Measurements from ENCODE around the gene AP3D1. TPM values are rescaled to one million over a fixed set of nuclear protein-coding genes. Genes with fewer than 3 reads are reported as not detected.
A peak's percentile ranks its signal among the peaks of the same experiment; 100 is the strongest.

The AP3D1 gene
- total RNA-seq, 1 donor from 2014 or later: 109 TPM

- Mint-ChIP-seq H3K4me1 (peaks cover 3% of the 10 kb centered on the region), H3K36me3 (ENCODE audit: low read depth) (peaks cover 70% of the 10 kb centered on the region), H3K27me3 (no peaks in the 10 kb centered on the region), H3K4me3 (no peak overlapping the region), H3K27ac (no peak overlapping the region), H3K9me3 (no peaks in the 10 kb centered on the region)
- intact Hi-C loops (cut with micrococcal nuclease): no loop called here
- no peak for TF ChIP-seq CTCF (IDR thresholded peaks at IDR 0.05)
- ATAC-seq (ENCODE audit: low read depth) (no peak), DNase-seq (no peak)
- ChIA-PET CTCF (no interaction called here), POLR2A (no interaction called here)
These were observed 36.5 kb downstream of the AP3D1 start for GRCh38 chr19:2114821-2115220.

- CTCF ChIA-PET: no interaction called here
- Mint-ChIP-seq H3K36me3 (ENCODE audit: low read depth) (peaks cover 73% of the 10 kb centered on the region), H3K4me1 (peaks cover 3% of the 10 kb centered on the region), H3K27me3 (no peaks in the 10 kb centered on the region), H3K4me3 (no peak overlapping the region), H3K27ac (no peak overlapping the region), H3K9me3 (no peaks in the 10 kb centered on the region)
- intact Hi-C loops (cut with micrococcal nuclease): no loop called here
- ATAC-seq (ENCODE audit: low read depth): no peak
- TF ChIP-seq CTCF (IDR thresholded peaks at IDR 0.05): no peak
- POLR2A ChIA-PET: no interaction called here
- DNase-seq: no peak
These were observed 37.1 kb downstream of the AP3D1 start for GRCh38 chr19:2114218-2114617.

GRCh38 chr19:2113439-2114211 is 37.7 kb downstream of the AP3D1 start:
- TF ChIP-seq CTCF (IDR thresholded peaks at IDR 0.05): no peak
- H3K27me3 Mint-ChIP-seq: no peaks in the 10 kb centered on the region
- no peak overlapping the region for H3K27ac Mint-ChIP-seq
- CTCF ChIA-PET: no interaction called here
- H3K4me3 Mint-ChIP-seq: no peak overlapping the region
- peaks cover 71% of the 10 kb centered on the region for H3K36me3 Mint-ChIP-seq (ENCODE audit: low read depth)
- H3K4me1 Mint-ChIP-seq: peaks cover 3% of the 10 kb centered on the region
- DNase-seq (no peak), ATAC-seq (ENCODE audit: low read depth) (peak; percentile 35)
- no peaks in the 10 kb centered on the region for H3K9me3 Mint-ChIP-seq
- intact Hi-C loops (cut with micrococcal nuclease): no loop called here
- POLR2A ChIA-PET: no interaction called here

- intact Hi-C loops (cut with micrococcal nuclease): no loop called here
- no peaks in the 10 kb centered on the region for H3K27me3 Mint-ChIP-seq
- no peak for TF ChIP-seq CTCF (IDR thresholded peaks at IDR 0.05)
- ChIA-PET POLR2A (no interaction called here), CTCF (no interaction called here)
- no peak overlapping the region for H3K27ac Mint-ChIP-seq
- no peaks in the 10 kb centered on the region for H3K9me3 Mint-ChIP-seq
- H3K4me3 Mint-ChIP-seq: no peak overlapping the region
- H3K36me3 Mint-ChIP-seq (ENCODE audit: low read depth): peaks cover 71% of the 10 kb centered on the region
- DNase-seq: no peak
- peaks cover 3% of the 10 kb centered on the region for H3K4me1 Mint-ChIP-seq
- ATAC-seq (ENCODE audit: low read depth): no peak
These were observed 38.6 kb downstream of the AP3D1 start for GRCh38 chr19:2112516-2113320.

- peaks cover 3% of the 10 kb centered on the region for H3K4me1 Mint-ChIP-seq
- no peak for TF ChIP-seq CTCF (IDR thresholded peaks at IDR 0.05)
- H3K27me3 Mint-ChIP-seq: no peaks in the 10 kb centered on the region
- DNase-seq (no peak), ATAC-seq (ENCODE audit: low read depth) (no peak)
- no peak overlapping the region for H3K4me3 Mint-ChIP-seq
- ChIA-PET CTCF (no interaction called here), POLR2A (interaction anchor here (0.6 kb wide), 1 partner anchor 27 kb away, joined by 3 read pairs; no protein-coding TSS in a partner anchor)
- H3K36me3 Mint-ChIP-seq (ENCODE audit: low read depth): peaks cover 73% of the 10 kb centered on the region
- H3K9me3 Mint-ChIP-seq: no peaks in the 10 kb centered on the region
- intact Hi-C loops (cut with micrococcal nuclease): no loop called here
- no peak overlapping the region for H3K27ac Mint-ChIP-seq
These were observed 39.5 kb downstream of the AP3D1 start for GRCh38 chr19:2111886-2112285.
